Esophagus muscularis mucosa (tissue), 4 donors: Measurements from ENCODE around the gene CNST.

ENCODE experiments used
- CTCF ChIP-seq, 3 experiments: fragments of 200-600 bp in 2 of 3; fragments of 450-650 bp in 1 of 3; sonication (generic) in 2 of 3; IDR thresholded peaks; one replicate each; pipeline ENCODE4 v1.5.1; 2017 to 2019; ENCODE audit warnings: antibody characterized with exemption in 3 of 3, mild to moderate bottlenecking in 2 of 3, moderate library complexity in 1 of 3
- EP300 ChIP-seq: sonication (generic); formaldehyde crosslinking; IDR thresholded peaks from one replicate; pipeline ENCODE4 v1.6.1; 2017; ENCODE audit warnings: antibody characterized with exemption
- POLR2AphosphoS5 ChIP-seq, 2 donors: sonication (generic); formaldehyde crosslinking; IDR thresholded peaks; one replicate each; pipeline ENCODE4 v1.6.1; 2017; ENCODE audit warnings: antibody characterized with exemption in 2 of 2

GRCh38 chr1:246600579-246600978, 34.3 kb downstream of the CNST start:
- TF ChIP-seq CTCF (IDR thresholded peaks at IDR 0.05) (no peak), EP300 (no peak), POLR2AphosphoS5 (IDR thresholded peaks at IDR 0.05) (no peak)
